Erythroblast (primary cell): ENCODE results near the gene ENOX1.

Experiments
- GATA1 ChIP-seq: IDR thresholded peaks from 2 replicates; pipeline ENCODE4 v1.6.1; 2011; ENCODE audit warnings: low read depth, mild to moderate bottlenecking, control low read depth, low read length, moderate library complexity
- POLR2A ChIP-seq: IDR thresholded peaks from 2 replicates; pipeline ENCODE4 v1.6.1; 2011; ENCODE audit warnings: mild to moderate bottlenecking, low read length

DNA sequence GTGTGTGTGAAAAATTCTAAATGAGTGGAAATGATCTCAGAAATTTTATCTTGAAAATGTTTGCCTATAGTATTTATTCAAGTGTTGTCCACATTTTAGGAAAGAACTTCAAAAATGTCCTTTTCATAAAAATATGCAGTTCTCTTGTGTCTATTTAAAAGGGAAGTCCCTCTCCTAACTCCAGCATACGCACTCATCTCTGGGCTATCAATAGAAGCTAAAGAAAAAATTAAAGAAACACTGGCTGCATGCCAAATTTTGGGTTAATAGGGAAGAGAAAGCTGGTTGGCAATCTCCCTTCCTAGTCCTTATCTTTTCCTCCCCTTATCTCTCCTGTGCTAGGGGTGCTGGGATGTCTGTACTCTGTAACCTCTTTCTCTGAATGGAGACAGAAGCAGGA, 313.3 kb downstream of the ENOX1 start:
- TF ChIP-seq POLR2A (no peak), GATA1 (no peak)
